ENCODE measurements around the gene TLX3.

Gene TLX3

DNA sequence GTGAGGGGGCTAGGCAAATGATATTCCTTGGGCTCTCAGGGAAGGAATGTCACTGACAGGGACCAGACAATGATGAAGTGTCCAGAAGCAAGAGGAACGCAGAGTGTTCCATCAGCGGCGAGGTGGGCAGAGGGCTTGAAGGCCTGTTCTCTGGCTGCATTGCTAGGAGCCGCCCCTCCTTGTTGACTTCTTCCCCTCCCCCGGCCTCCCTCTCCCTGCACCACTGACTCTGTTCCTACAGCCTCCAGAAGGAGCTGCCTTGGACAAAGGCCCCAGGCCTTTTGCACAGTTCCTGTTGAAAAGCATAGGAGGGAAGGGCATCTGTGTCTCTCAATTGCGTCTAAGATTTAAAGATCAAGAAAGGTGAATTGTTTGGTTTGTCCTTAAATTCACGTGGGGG, 12.4 kb downstream of the TLX3 start:
- in situ Hi-C loops (cut with MboI; ENCODE audit: low pct_unique_long_range_greater_than_20kb, low sequenced_read_pairs, unreplicated experiment) = loop anchor here (25.0 kb wide), 1 partner anchor 1916 kb away; the partner anchor contains the start of gene NKX2-5
- TF ChIP-seq, protein P1, sequence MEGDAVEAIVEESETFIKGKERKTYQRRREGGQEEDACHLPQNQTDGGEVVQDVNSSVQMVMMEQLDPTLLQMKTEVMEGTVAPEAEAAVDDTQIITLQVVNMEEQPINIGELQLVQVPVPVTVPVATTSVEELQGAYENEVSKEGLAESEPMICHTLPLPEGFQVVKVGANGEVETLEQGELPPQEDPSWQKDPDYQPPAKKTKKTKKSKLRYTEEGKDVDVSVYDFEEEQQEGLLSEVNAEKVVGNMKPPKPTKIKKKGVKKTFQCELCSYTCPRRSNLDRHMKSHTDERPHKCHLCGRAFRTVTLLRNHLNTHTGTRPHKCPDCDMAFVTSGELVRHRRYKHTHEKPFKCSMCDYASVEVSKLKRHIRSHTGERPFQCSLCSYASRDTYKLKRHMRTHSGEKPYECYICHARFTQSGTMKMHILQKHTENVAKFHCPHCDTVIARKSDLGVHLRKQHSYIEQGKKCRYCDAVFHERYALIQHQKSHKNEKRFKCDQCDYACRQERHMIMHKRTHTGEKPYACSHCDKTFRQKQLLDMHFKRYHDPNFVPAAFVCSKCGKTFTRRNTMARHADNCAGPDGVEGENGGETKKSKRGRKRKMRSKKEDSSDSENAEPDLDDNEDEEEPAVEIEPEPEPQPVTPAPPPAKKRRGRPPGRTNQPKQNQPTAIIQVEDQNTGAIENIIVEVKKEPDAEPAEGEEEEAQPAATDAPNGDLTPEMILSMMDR (IDR thresholded peaks at IDR 0.05; ENCODE audit: extremely low read depth, insufficient read depth, missing control alignments) = no peak

DNA sequence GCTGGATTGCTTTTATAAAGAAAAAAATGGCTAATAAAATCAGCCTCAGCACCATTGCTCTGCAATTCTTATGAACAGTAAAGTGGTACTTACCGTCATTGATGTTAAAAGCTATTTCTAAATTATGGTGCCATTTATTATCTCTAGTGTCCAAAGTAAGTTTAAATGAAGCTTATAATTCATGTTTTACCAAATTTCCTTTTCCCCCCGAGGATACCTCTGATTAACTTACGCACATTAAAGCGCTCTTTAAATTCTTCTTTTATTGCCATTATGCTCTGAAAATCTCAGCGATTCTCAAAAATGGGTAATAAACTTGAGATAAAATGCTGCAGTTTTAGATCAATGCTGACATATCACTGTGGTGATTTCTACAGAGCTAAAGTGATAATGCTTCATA, 13.5 kb downstream of the TLX3 start:
- DNase-seq (ENCODE audit: low spot score) = no peak
- in situ Hi-C loops (cut with MboI; ENCODE audit: low pct_unique_long_range_greater_than_20kb, low sequenced_read_pairs, unreplicated experiment) = loop anchor here (25.0 kb wide), 1 partner anchor 1915 kb away; the partner anchor contains the start of gene NKX2-5
- TF ChIP-seq, protein P1 (IDR thresholded peaks at IDR 0.05; ENCODE audit: extremely low read depth, insufficient read depth, missing control alignments) = no peak

More for the DNA sequence above, 12.4 kb downstream of the TLX3 start:
- no peak for DNase-seq (ENCODE audit: low spot score)

DNA sequence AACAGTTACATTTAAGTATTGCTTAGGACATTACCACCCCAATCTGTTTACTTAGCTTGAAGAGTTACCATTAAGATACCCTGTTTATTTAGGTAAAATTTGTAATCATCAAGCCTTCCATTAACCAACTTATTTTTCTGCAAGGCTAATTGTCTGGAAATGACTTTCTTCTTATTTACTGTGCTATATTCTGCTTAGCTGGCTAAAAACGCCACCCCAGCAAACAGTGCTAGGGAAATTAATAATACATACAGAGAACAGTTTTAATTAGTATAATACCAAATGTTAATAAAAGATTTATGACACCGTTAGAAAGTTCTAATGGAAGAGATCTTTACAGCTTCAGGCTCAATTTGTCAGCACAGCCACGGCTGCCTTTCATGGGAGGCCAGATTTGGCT, 14.0 kb downstream of the TLX3 start:
- in situ Hi-C loops (cut with MboI; ENCODE audit: low pct_unique_long_range_greater_than_20kb, low sequenced_read_pairs, unreplicated experiment) = loop anchor here (25.0 kb wide), 1 partner anchor 1914 kb away; the partner anchor contains the start of gene NKX2-5
- no peak for DNase-seq (ENCODE audit: low spot score)
- TF ChIP-seq, protein P1 (IDR thresholded peaks at IDR 0.05; ENCODE audit: extremely low read depth, insufficient read depth, missing control alignments) = no peak

DNA sequence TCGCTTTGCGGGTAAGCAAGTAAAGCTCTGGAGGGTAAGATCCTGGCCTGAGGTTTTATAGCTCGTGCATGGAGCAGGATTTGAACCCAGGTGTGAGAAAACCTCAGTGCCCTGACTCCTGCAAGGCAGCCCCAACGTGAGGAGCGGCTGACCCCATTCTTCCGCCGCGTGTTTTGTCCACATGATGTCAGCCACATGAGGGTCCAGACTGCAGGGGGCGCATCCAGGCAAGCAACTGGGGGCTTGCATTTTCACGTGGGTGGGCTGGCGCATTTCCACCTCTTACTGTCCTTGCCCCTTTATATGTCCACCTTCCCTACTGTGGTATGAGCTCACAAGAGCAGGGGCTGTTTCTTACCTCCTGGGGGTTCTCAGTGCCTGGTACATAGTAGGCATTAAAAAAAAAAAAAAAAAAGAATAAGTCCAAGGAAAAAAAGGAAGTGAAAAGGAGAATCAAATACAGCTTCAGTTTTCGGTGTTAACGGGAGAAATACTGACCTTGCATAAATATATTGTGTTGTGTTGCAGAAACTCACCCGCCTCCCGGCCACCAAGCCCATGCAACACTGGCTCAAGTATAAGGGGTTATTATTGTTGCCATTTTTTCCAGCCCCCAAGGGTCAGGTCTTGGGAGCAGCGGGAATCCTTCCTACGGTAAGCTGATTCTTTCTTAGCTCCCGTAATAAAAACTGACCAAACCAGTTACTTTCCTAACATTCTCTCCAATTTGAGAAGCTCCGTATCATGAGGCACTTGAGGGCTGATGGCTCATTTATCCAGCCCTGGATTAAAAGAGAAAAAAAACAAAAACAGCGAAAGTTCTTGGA, 15.0 kb downstream of the TLX3 start:
- no peak for DNase-seq (ENCODE audit: low spot score)
- TF ChIP-seq, protein P1 (IDR thresholded peaks at IDR 0.05; ENCODE audit: extremely low read depth, insufficient read depth, missing control alignments) = no peak
- in situ Hi-C loops (cut with MboI; ENCODE audit: low pct_unique_long_range_greater_than_20kb, low sequenced_read_pairs, unreplicated experiment) = loop anchor here (25.0 kb wide), 1 partner anchor 1913 kb away; the partner anchor contains the start of gene NKX2-5

DNA sequence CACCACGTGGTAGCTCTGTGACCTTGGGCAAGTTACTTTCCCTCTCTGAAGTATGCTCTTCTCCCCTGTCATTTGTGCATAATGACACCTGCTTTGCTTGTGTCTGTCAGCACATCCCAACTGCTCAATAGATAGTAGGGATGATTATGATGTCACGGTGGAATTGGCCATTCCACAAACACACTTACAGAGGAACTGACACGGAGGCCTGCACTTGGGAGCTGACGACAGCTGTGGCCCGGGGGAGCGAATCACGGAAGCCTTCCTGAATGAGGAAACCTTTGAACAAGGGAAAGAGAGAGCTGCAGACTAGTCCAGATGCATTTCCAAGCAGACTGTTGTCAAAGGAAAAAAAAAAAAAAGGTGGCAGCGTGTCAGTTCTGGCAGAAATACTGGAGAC, 21.0 kb downstream of the TLX3 start:
- no peak for DNase-seq (ENCODE audit: low spot score)
- in situ Hi-C loops (cut with MboI; ENCODE audit: low pct_unique_long_range_greater_than_20kb, low sequenced_read_pairs, unreplicated experiment) = loop anchor here (25.0 kb wide), 1 partner anchor 593 kb away; no protein-coding TSS in a partner anchor

DNA sequence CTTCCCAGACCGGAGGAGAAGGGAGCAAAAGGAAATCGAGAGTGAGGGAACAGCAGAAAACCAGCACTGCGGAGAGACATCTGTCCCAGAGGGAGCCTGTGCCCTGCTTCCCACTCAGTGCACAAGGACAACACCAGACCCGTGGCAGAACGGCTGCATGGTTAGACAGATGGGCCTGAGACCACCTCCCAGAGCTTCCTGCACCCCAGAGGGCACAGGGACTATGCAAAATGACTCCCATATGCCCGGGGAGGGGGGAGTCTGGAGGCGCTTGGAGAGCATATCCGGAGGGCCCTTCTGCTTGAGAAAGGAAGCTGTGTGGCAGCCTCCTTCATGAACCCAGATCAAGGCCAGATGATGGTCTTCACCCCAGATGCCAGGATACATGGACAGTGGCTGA, 26.6 kb downstream of the TLX3 start:
- TF ChIP-seq, protein P1 (IDR thresholded peaks at IDR 0.05; ENCODE audit: extremely low read depth, insufficient read depth, missing control alignments) = no peak
- in situ Hi-C loops (cut with MboI; ENCODE audit: low pct_unique_long_range_greater_than_20kb, low sequenced_read_pairs, unreplicated experiment) = loop anchor here (25.0 kb wide), 1 partner anchor 598 kb away; no protein-coding TSS in a partner anchor
- DNase-seq (ENCODE audit: low spot score) = no peak

More for the DNA sequence above, 21.0 kb downstream of the TLX3 start:
- TF ChIP-seq, protein P1 (IDR thresholded peaks at IDR 0.05; ENCODE audit: extremely low read depth, insufficient read depth, missing control alignments) = no peak

Measured in GM13977 (cell line).